Measurements from ENCODE around the gene ARCN1.
"Not testable (repeated sequence)": the region's sequence is repeated elsewhere in the genome, so short reads cannot be mapped to it uniquely, and the experiment has no call there.

The ARCN1 gene

GRCh38 chr11:118607401-118608359 is 35.5 kb downstream of the ARCN1 start, which contains the start of gene PHLDB1:
Gene PHLDB1, plus strand, starts transcription at chr11:118607615. Its CDS starts 6,222 bp downstream, at chr11:118613837.
- no peak for DNase-seq

GRCh38 chr11:118608360-118609227 is 36.4 kb downstream of the ARCN1 start:
- DNase-seq = no peak

- no peak for DNase-seq
These were observed 37.4 kb downstream of the ARCN1 start for GRCh38 chr11:118609380-118610224.

GRCh38 chr11:118610225-118610772 is 38.1 kb downstream of the ARCN1 start:
- no peak for DNase-seq

- no peak for DNase-seq
These were observed 38.7 kb downstream of the ARCN1 start for GRCh38 chr11:118610773-118611432.

- DNase-seq = not testable (repeated sequence)
These were observed 39.2 kb downstream of the ARCN1 start for GRCh38 chr11:118611433-118611795.

- DNase-seq = no peak
These were observed 40.2 kb downstream of the ARCN1 start for GRCh38 chr11:118612378-118612777.

- no peak for DNase-seq
These were observed 42.3 kb downstream of the ARCN1 start for GRCh38 chr11:118614511-118614910.

GRCh38 chr11:118615282-118615975 is 43.2 kb downstream of the ARCN1 start:
- no peak for DNase-seq

- no peak for DNase-seq
These were observed 43.8 kb downstream of the ARCN1 start for GRCh38 chr11:118615976-118616371.

- no peak for DNase-seq
These were observed 46.1 kb downstream of the ARCN1 start for GRCh38 chr11:118618115-118618990.

- DNase-seq = no peak
These were observed 46.8 kb downstream of the ARCN1 start for GRCh38 chr11:118618991-118619375.

GRCh38 chr11:118619444-118620197 is 47.4 kb downstream of the ARCN1 start:
- no peak for DNase-seq

- DNase-seq = no peak
These were observed 48.4 kb downstream of the ARCN1 start for GRCh38 chr11:118620529-118621070.

GRCh38 chr11:118621071-118621783 is 49.0 kb downstream of the ARCN1 start:
- no peak for DNase-seq

- DNase-seq = no peak
These were observed 49.7 kb downstream of the ARCN1 start for GRCh38 chr11:118621784-118622375.

- DNase-seq = no peak
These were observed 50.4 kb downstream of the ARCN1 start for GRCh38 chr11:118622376-118623268.

Measured in cortex of kidney (tissue), 1 donor.